SK-N-SH (cell line): ENCODE measurements around the gene CHD9. TPM values are rescaled to one million over a fixed set of nuclear protein-coding genes. Genes with fewer than 3 reads are reported as not detected.

Source experiments
- CTCF ChIA-PET: fragments of 300-600, 350-600 bp; formaldehyde crosslinking; extraction: SDS; loops from one replicate; lab custom pipeline; 2021; lab: Yijun Ruan, JAX
- POLR2A ChIA-PET: fragments of 350-600 bp; sonication (Branson Sonifier 250); formaldehyde crosslinking; extraction: SDS; loops from one replicate; lab custom pipeline; 2020; ENCODE audit warnings: antibody characterized with exemption, inconsistent platforms; lab: Yijun Ruan, JAX
- DNase-seq: peaks from one replicate; pipeline ENCODE4 v3.0.0; 2012
- H2AFZ ChIP-seq: fragments of 200-600 bp; sonication (generic); 2 replicates; pipeline ENCODE4 v1.8.1; 2016; ENCODE audit warnings: antibody characterized with exemption, mild to moderate bottlenecking, low read depth
- H3F3A ChIP-seq: fragments of 200-600 bp; sonication (generic); replicated peaks from 2 replicates; pipeline ENCODE3; 2016; ENCODE audit warnings: antibody characterized with exemption, mild to moderate bottlenecking; ENCODE audit not compliant: insufficient read depth
- H3K27ac ChIP-seq, 2 experiments: fragments of 200-500 bp in 1 of 2; fragments of 200-600 bp in 1 of 2; sonication (Bioruptor generic) in 1 of 2; sonication (generic), shearing (Covaris generic) in 1 of 2; 2 replicates each; pipeline versions ENCODE4 v1.5.1 to v1.6.1; 2014 to 2016; ENCODE audit warnings: low read depth in 2 of 2, inconsistent platforms in 1 of 2, low read length in 1 of 2, mild to moderate bottlenecking in 1 of 2, mixed read lengths in 1 of 2
- H3K27me3 ChIP-seq: fragments of 200-600 bp; sonication (generic), shearing (Covaris generic); 2 replicates; pipeline ENCODE4 v1.6.1; 2016; ENCODE audit warnings: mixed run types; ENCODE audit not compliant: insufficient read depth
- H3K36me3 ChIP-seq, 2 experiments: fragments of 200-500 bp in 1 of 2; fragments of 200-600 bp in 1 of 2; sonication (Bioruptor generic) in 1 of 2; sonication (generic) in 1 of 2; replicated peaks in 1 of 2; 2 replicates each; pipeline versions ENCODE3 to v1.5.1; 2014 to 2016; ENCODE audit warnings: low read length in 1 of 2, mild to moderate bottlenecking in 1 of 2; ENCODE audit not compliant: insufficient read depth in 2 of 2, control insufficient read depth in 1 of 2
- H3K4me1 ChIP-seq, 2 experiments: fragments of 200-500 bp in 1 of 2; fragments of 200-600 bp in 1 of 2; sonication (Bioruptor generic) in 1 of 2; sonication (generic), shearing (Covaris generic) in 1 of 2; 2 replicates each; pipeline versions ENCODE4 v1.5.1 to v1.6.1; 2014 to 2016; ENCODE audit warnings: low read depth in 1 of 2, low read length in 1 of 2, mixed run types in 1 of 2; ENCODE audit not compliant: insufficient read depth in 2 of 2, control insufficient read depth in 1 of 2
- H3K4me2 ChIP-seq: fragments of 200-600 bp; sonication (generic), shearing (Covaris generic); 2 replicates; pipeline ENCODE4 v1.6.1; 2017; ENCODE audit warnings: mixed run types
- H3K4me3 ChIP-seq, 2 experiments: fragments of 200-500 bp in 1 of 2; fragments of 200-600 bp in 1 of 2; sonication (Bioruptor generic) in 1 of 2; sonication (generic), shearing (Covaris generic) in 1 of 2; 2 replicates each; pipeline versions ENCODE4 v1.5.1 to v1.8.1; 2014 to 2016; ENCODE audit warnings: low read depth in 2 of 2, inconsistent platforms in 1 of 2, low read length in 1 of 2, mild to moderate bottlenecking in 1 of 2, mixed read lengths in 1 of 2, moderate library complexity in 1 of 2
- H3K79me2 ChIP-seq: fragments of 200-600 bp; sonication (generic); 2 replicates; pipeline ENCODE4 v1.8.1; 2017; ENCODE audit warnings: mild to moderate bottlenecking; ENCODE audit not compliant: insufficient read depth
- H3K9ac ChIP-seq: fragments of 200-600 bp; sonication (generic); 2 replicates; pipeline ENCODE4 v1.6.1; 2017; ENCODE audit warnings: mixed run types
- H3K9me2 ChIP-seq: fragments of 200-600 bp; sonication (generic); 2 replicates; pipeline ENCODE4 v1.6.1; 2017; ENCODE audit warnings: mixed run types
- H3K9me3 ChIP-seq: fragments of 200-600 bp; sonication (generic); 2 replicates; pipeline ENCODE4 v1.6.1; 2017; ENCODE audit warnings: mixed run types, mild to moderate bottlenecking, moderate library complexity
- H4K20me1 ChIP-seq: fragments of 200-600 bp; sonication (generic); 2 replicates; pipeline ENCODE4 v1.6.1; 2017; ENCODE audit warnings: mild to moderate bottlenecking, mixed run types; ENCODE audit not compliant: insufficient read depth
- FOSL2 ChIP-seq: IDR thresholded peaks from 2 replicates; pipeline ENCODE4 v1.4.0; 2012; ENCODE audit warnings: low read depth, mild to moderate bottlenecking, moderate library complexity, borderline replicate concordance
- FOXM1 ChIP-seq: IDR thresholded peaks from 2 replicates; pipeline ENCODE4 v1.4.0; 2012; ENCODE audit warnings: low read depth, mild to moderate bottlenecking
- GABPA ChIP-seq: IDR thresholded peaks from 2 replicates; pipeline ENCODE4 v1.4.0; 2012; ENCODE audit warnings: low read depth, mild to moderate bottlenecking
- NRF1 ChIP-seq: IDR thresholded peaks from 2 replicates; pipeline ENCODE4 v1.6.1; 2012; ENCODE audit warnings: low read depth, mild to moderate bottlenecking, low read length
- POLR2AphosphoS5 ChIP-seq: IDR thresholded peaks from 2 replicates; pipeline ENCODE4 v1.6.1; 2012; ENCODE audit warnings: low read depth, low read length
- RAD21 ChIP-seq: IDR thresholded peaks from 2 replicates; pipeline ENCODE4 v1.6.1; 2012; ENCODE audit warnings: mild to moderate bottlenecking, low read length
- RCOR1 ChIP-seq: fragments of 150-350 bp; IDR thresholded peaks from 2 replicates; pipeline ENCODE4 v1.6.1; 2017; ENCODE audit warnings: antibody characterized with exemption, low read length
- REST ChIP-seq: IDR thresholded peaks from 2 replicates; pipeline ENCODE4 v1.6.1; 2012; ENCODE audit warnings: mild to moderate bottlenecking, low read depth, low read length, moderate library complexity
- RXRA ChIP-seq: IDR thresholded peaks from 2 replicates; pipeline ENCODE4 v1.4.0; 2012; ENCODE audit warnings: low read depth, mild to moderate bottlenecking, borderline replicate concordance
- SMC3 ChIP-seq: IDR thresholded peaks from 2 replicates; pipeline ENCODE4 v1.6.1; 2012; ENCODE audit warnings: low read depth, low read length, improper control_type of control experiment
- TCF12 ChIP-seq: IDR thresholded peaks from 2 replicates; pipeline ENCODE4 v1.4.0; 2012
- WGBS: methylation state at CpG from one replicate; pipeline ENCODE4 v1.1.6; 2017; ENCODE audit warnings: low lambda C conversion rate; 5-methylcytosine and 5-hydroxymethylcytosine counted together
- polyA plus RNA-seq, 3 experiments: library from polyadenylated mRNA; depleted of rRNA; stranded (reverse); fragments of >200 nt; gene quantifications; 2 replicates each; pipeline ENCODE4 v1.2.3, GENCODE V29; 2012
- TF ChIP-seq, protein P1 (sequence below): IDR thresholded peaks from 2 replicates; pipeline ENCODE4; 2012
- TF ChIP-seq, protein P2 (sequence below): IDR thresholded peaks from 2 replicates; pipeline ENCODE4 v1.4.0; 2012; ENCODE audit warnings: low read depth

Gene CHD9
- polyA plus RNA-seq, 1 of the 3 experiments (the other 2 are of a cell fraction): 6.2 TPM

GRCh38 chr16:53081686-53082407, 27.1 kb downstream of the CHD9 start:
- Histone ChIP-seq H4K20me1 (no peaks in the 10 kb centered on the region), H3K4me3 (no peak overlapping the region), H3K36me3 (no peaks in the 10 kb centered on the region), H3K27ac (peak overlapping the region; percentile 91 to 96), H3K27me3 (no peaks in the 10 kb centered on the region), H3K4me2 (peak overlapping the region; percentile 68; the same call in 1 of the 2 replicates), H3F3A (peaks cover 43% of the 10 kb centered on the region), H3K79me2 (peaks cover 53% of the 10 kb centered on the region), H3K9me3 (no peaks in the 10 kb centered on the region), H2AFZ (no peak overlapping the region), H3K4me1 (peaks cover 68 to 69% of the 10 kb centered on the region in 2 experiments), H3K9me2 (no peaks in the 10 kb centered on the region), H3K9ac (no peak overlapping the region; the same call in 1 of the 2 replicates)
- CTCF ChIA-PET: interaction anchor here (1.5 to 5.5 kb wide), 2 partner anchors 23 to 27 kb away, joined by 4 to 50 read pairs; partner anchors contain the start of gene CHD9
- WGBS: 97% methylated on average over 3 of the region's 3 CpGs
- TF ChIP-seq RAD21 (no peak), POLR2AphosphoS5 (no peak), TCF12 (no peak), RXRA (no peak), REST (no peak), FOSL2 (no peak), RCOR1 (no peak), FOXM1 (no peak), NRF1 (no peak), GABPA (no peak), SMC3 (no peak)
- TF ChIP-seq, protein P1, sequence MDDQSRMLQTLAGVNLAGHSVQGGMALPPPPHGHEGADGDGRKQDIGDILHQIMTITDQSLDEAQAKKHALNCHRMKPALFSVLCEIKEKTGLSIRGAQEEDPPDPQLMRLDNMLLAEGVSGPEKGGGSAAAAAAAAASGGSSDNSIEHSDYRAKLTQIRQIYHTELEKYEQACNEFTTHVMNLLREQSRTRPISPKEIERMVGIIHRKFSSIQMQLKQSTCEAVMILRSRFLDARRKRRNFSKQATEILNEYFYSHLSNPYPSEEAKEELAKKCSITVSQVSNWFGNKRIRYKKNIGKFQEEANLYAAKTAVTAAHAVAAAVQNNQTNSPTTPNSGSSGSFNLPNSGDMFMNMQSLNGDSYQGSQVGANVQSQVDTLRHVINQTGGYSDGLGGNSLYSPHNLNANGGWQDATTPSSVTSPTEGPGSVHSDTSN: no peak
- TF ChIP-seq, protein P2, sequence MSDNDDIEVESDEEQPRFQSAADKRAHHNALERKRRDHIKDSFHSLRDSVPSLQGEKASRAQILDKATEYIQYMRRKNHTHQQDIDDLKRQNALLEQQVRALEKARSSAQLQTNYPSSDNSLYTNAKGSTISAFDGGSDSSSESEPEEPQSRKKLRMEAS: no peak
- no peak for DNase-seq
- POLR2A ChIA-PET: interaction anchor here (3.0 kb wide), 1 partner anchor 17 kb away, joined by 32 read pairs; no protein-coding TSS in a partner anchor
